DMS153 treated with DMSO at 0.1 percent for 48 hours (cell line): Measurements from ENCODE around the gene RFX8.
"Not testable (repeated sequence)": the region's sequence is repeated elsewhere in the genome, so short reads cannot be mapped to it uniquely, and the experiment has no call there.

Experiments
- DNase-seq: peaks from one replicate; lab custom pipeline; 2025; ENCODE audit not compliant: unreplicated experiment; lab: John Stamatoyannopoulos, UW

The RFX8 gene

GRCh38 chr2:101486994-101487393 lies 12.1 kb upstream of the RFX8 start:
- no peak for DNase-seq

GRCh38 chr2:101486258-101486701 lies 11.4 kb upstream of the RFX8 start:
- DNase-seq = no peak

GRCh38 chr2:101485856-101486255 lies 10.9 kb upstream of the RFX8 start:
- DNase-seq = no peak

- DNase-seq = no peak
These were observed 5.9 kb upstream of the RFX8 start for GRCh38 chr2:101480764-101481163.

GRCh38 chr2:101479810-101480209 lies 4.9 kb upstream of the RFX8 start:
- no peak for DNase-seq

GRCh38 chr2:101479328-101479727 lies 4.4 kb upstream of the RFX8 start:
- peak; percentile 26 for DNase-seq

GRCh38 chr2:101478181-101479001 lies 3.5 kb upstream of the RFX8 start:
- no peak for DNase-seq

- DNase-seq = no peak
These were observed 2.6 kb upstream of the RFX8 start for GRCh38 chr2:101477556-101477955.

- DNase-seq = no peak
These were observed 1.8 kb upstream of the RFX8 start for GRCh38 chr2:101476605-101477208.

- peak; percentile 32 for DNase-seq
These were observed 806 bp downstream of the RFX8 start for GRCh38 chr2:101473911-101474701.

- no peak for DNase-seq
These were observed 1.4 kb downstream of the RFX8 start for GRCh38 chr2:101473591-101473910.

GRCh38 chr2:101469863-101470262 lies 5.0 kb downstream of the RFX8 start:
- no peak for DNase-seq

GRCh38 chr2:101467306-101467705 lies 7.6 kb downstream of the RFX8 start:
- DNase-seq = no peak

GRCh38 chr2:101466426-101466825 lies 8.5 kb downstream of the RFX8 start:
- DNase-seq = no peak

GRCh38 chr2:101464841-101465240 lies 10.1 kb downstream of the RFX8 start:
- DNase-seq = no peak

GRCh38 chr2:101463911-101464641 lies 10.8 kb downstream of the RFX8 start:
- DNase-seq = no peak

GRCh38 chr2:101463421-101463820 lies 11.5 kb downstream of the RFX8 start:
- DNase-seq = no peak

- DNase-seq = no peak
These were observed 13.5 kb downstream of the RFX8 start for GRCh38 chr2:101461381-101461780.

GRCh38 chr2:101454408-101454807 lies 20.5 kb downstream of the RFX8 start:
- DNase-seq = not testable (repeated sequence)

- no peak for DNase-seq
These were observed 23.9 kb downstream of the RFX8 start for GRCh38 chr2:101450965-101451364.

- no peak for DNase-seq
These were observed 28.0 kb downstream of the RFX8 start for GRCh38 chr2:101446869-101447268.
